Measurements from ENCODE around the gene BTBD9. TPM values are rescaled to one million over a fixed set of nuclear protein-coding genes. Genes with fewer than 3 reads are reported as not detected.

The BTBD9 gene
- total and polyA plus RNA-seq, 9 of the 15 experiments (the other 6 are each of a cell fraction or from before 2014, with no cell fraction given) = 0.08 to 1.6 (median 0.58) TPM

DNA sequence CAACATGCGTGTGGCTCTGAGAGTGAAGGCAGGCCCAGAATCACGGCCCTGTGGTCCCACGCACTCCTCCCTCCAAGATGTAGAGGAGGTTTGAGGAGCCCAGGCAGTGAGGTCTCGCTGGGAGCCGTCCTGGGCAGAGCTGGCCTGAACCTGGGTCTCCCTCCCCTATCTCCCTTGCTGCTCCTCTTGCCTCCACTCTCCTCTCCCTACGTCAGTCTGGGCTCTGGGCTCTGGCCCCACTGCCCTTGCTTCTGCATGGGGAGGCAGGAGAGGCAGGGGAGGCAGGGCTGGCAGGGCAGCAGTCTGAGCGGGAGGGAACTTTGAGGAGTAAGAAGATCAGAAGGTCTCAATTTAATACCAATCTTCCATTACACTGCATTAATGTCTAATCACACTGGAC is 445.1 kb downstream of the BTBD9 start (continued):
- TF ChIP-seq, protein P1, sequence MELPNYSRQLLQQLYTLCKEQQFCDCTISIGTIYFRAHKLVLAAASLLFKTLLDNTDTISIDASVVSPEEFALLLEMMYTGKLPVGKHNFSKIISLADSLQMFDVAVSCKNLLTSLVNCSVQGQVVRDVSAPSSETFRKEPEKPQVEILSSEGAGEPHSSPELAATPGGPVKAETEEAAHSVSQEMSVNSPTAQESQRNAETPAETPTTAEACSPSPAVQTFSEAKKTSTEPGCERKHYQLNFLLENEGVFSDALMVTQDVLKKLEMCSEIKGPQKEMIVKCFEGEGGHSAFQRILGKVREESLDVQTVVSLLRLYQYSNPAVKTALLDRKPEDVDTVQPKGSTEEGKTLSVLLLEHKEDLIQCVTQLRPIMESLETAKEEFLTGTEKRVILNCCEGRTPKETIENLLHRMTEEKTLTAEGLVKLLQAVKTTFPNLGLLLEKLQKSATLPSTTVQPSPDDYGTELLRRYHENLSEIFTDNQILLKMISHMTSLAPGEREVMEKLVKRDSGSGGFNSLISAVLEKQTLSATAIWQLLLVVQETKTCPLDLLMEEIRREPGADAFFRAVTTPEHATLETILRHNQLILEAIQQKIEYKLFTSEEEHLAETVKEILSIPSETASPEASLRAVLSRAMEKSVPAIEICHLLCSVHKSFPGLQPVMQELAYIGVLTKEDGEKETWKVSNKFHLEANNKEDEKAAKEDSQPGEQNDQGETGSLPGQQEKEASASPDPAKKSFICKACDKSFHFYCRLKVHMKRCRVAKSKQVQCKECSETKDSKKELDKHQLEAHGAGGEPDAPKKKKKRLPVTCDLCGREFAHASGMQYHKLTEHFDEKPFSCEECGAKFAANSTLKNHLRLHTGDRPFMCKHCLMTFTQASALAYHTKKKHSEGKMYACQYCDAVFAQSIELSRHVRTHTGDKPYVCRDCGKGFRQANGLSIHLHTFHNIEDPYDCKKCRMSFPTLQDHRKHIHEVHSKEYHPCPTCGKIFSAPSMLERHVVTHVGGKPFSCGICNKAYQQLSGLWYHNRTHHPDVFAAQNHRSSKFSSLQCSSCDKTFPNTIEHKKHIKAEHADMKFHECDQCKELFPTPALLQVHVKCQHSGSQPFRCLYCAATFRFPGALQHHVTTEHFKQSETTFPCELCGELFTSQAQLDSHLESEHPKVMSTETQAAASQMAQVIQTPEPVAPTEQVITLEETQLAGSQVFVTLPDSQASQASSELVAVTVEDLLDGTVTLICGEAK (IDR thresholded peaks at IDR 0.05) = no peak
- TF ChIP-seq, protein P1 (CRISPR knock-in tag; IDR thresholded peaks at IDR 0.05) = no peak

GRCh38 chr6:38194282-38194572 is 445.5 kb downstream of the BTBD9 start:
- Histone ChIP-seq H3K79me2 (ENCODE audit: control insufficient read depth, insufficient read depth, low read length) (no peaks in the 10 kb centered on the region), H2AFZ (ENCODE audit: low read depth, low read length) (no peak overlapping the region), H3K36me3 (ENCODE audit: control insufficient read depth, insufficient read depth, low read length) (no peaks in the 10 kb centered on the region), H3K4me3 (no peak overlapping the region), H3K9me3 (replicated peaks; ENCODE audit: control insufficient read depth, insufficient read depth, low read depth, low read length) (no peaks in the 10 kb centered on the region), H3K4me2 (ENCODE audit: insufficient read depth, low read length) (no peak overlapping the region), H4K20me1 (replicated peaks; ENCODE audit: control insufficient read depth, insufficient read depth, low read length) (peaks cover 4% of the 10 kb centered on the region; the same call in 1 of the 2 replicates), H3K9ac (ENCODE audit: insufficient read depth in 1 of 2, low read depth in 2 of 2, low read length in 2 of 2) (no peak overlapping the region), H3K27me3 (ENCODE audit: control insufficient read depth in 2 of 2, insufficient read depth in 2 of 2, low read length in 2 of 2) (peaks cover 18 to 37% of the 10 kb centered on the region in 2 experiments), H3K27ac (ENCODE audit: extremely low read depth, low read depth, low read length) (no peak overlapping the region), H3K4me1 (replicated peaks in 1 of 2; ENCODE audit: control insufficient read depth in 2 of 2, insufficient read depth in 2 of 2, low read length in 2 of 2) (no peaks in the 10 kb centered on the region), H3K9me1 (ENCODE audit: control insufficient read depth, insufficient read depth, low read length) (no peaks in the 10 kb centered on the region)
- no peak for DNase-seq (ENCODE audit: extremely low read depth in 1 of 4, low spot score in 3 of 4)
- intact Hi-C loops (cut with micrococcal nuclease) = no loop called here
- no TSS peak for BruUV-seq (replicated peaks)
- TF ChIP-seq NR2C2 (CRISPR knock-in tag; IDR thresholded peaks at IDR 0.05) = no peak
- no peak for TF ChIP-seq NR2C2 (tag; IDR thresholded peaks at IDR 0.05)
- TF ChIP-seq MCM3 (IDR thresholded peaks at IDR 0.05) = no peak
- peak; percentile 39; the same call in 1 of the 2 replicates for TF ChIP-seq PKNOX1 (IDR thresholded peaks at IDR 0.05)
- CTCF ChIA-PET (ENCODE audit: low intra/inter-chr PET ratio) = no interaction called here
- 0% methylated on average over 2 of the region's 2 CpGs for WGBS (ENCODE audit: insufficient coverage, low coverage, missing lambda C conversion rate)
- no peak for FAIRE-seq
- no peak for ATAC-seq
- POLR2A ChIA-PET = no interaction called here
- in situ Hi-C loops (cut with MboI) = no loop called here
